Measurements from ENCODE around the gene MAP2K5. TPM values are rescaled to one million over a fixed set of nuclear protein-coding genes. Genes with fewer than 3 reads are reported as not detected.

Gene MAP2K5
- total and polyA plus RNA-seq, 9 of the 15 experiments (the other 6 are each of a cell fraction or from before 2014, with no cell fraction given): 0.41 to 16.5 (median 7.5) TPM

- no peak for TF ChIP-seq CEBPZ (IDR thresholded peaks at IDR 0.05; ENCODE audit: borderline replicate concordance, low read depth, low read length)
- no peak for TF ChIP-seq HIVEP1 (CRISPR knock-in tag; IDR thresholded peaks at IDR 0.05)
- TF ChIP-seq BCOR (IDR thresholded peaks at IDR 0.05): 0 out of 2 replicates have a peak, but pooled peaks have one; percentile 2
- no peak for TF ChIP-seq UBTF (IDR thresholded peaks at IDR 0.05; ENCODE audit: borderline replicate concordance in 1 of 2, low read depth in 2 of 2, low read length in 2 of 2)
- no peak for TF ChIP-seq NR2C2 (CRISPR knock-in tag; IDR thresholded peaks at IDR 0.05)
- TF ChIP-seq NR2C2 (tag; IDR thresholded peaks at IDR 0.05): no peak
Measured at GRCh38 chr15:67543348-67543718, 830 bp downstream of the MAP2K5 start (continued).
